GM03348 (cell line): ENCODE results near the gene CTRL.
"Not testable (repeated sequence)": the region's sequence is repeated elsewhere in the genome, so short reads cannot be mapped to it uniquely, and the experiment has no call there.

Experiments
- DNase-seq: peaks from one replicate; pipeline ENCODE4 v3.0.0; 2012; ENCODE audit warnings: low spot score

The CTRL gene

DNA sequence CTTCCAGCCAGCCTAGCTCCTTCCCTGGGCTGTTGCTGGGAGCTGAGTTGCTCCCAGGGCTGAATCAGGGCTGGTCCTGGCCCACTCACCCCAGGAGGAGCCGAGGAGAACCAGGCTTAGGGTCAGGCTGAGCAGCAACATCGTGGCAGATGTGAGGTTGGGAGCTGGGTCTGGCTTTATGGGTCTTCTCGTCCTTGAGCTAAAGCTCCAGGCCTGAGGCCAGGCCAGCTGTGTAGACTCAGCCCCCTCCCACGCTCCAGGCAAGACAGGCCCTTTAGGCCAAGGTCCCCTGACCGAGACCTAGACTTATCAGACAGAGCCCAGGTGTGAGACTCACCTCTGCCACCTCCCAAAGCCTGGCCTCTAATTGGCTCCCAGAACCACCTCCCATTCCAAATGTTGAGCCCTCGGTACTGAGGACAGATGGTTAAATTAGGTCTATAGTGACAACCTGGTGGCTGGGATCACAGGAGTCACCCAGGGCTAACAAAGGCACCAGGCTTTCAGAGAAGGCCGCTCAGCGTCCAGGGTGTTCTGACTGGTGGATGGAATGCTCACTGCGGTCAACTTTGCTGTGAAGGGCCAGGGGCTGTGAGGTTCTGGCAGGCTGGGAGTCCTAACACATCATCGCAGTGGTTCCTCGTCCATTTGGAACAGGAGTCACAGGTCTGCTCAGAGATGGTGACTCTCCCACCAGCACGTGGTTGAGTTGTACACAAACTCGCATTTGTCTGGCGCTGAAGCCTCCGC, at the start of gene CTRL:
TSS of gene CTRL (minus strand) at position 151 of the 750 bp plus-strand sequence. CDS start at position 141, 10 bp downstream.
- DNase-seq, result no peak

DNA sequence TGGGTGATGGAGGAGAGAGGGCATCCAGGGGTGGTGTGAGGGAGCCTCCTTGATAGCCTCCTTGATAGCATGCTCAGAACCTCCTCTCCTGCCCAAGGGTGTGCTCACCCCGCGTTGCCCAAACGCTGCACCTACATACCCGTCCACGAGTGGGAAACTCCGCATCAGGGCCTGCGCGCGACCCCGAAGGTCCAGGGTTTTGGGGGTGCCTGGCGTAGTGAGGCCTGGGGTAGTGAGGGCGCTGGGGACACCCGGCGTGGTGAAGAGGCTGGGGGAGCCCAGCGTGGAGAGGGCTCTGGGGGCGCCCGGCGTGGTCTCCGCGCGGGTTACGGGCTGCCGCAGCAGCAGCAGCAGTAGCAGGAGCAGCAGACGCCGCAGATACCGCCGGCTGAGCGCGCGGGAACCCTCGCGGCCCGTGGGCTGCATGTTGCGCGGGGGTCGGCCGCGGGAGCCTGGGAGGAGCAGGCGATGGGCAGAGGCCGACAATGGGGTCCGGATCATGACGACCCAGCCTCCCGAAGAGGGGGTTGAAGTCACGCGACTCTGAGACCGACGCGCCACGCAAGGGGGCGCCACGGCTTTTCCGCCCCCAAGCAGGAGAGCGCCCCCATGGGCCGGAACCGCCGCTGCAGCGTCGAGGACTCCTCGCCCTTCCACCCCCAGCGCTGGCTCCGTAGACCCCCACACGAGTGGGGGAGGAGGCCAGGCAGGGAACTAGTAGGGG, 48.5 kb upstream of the CTRL start, which contains the start of gene DPEP3:
TSS of gene DPEP3 (minus strand) at position 545 of the 724 bp plus-strand sequence. CDS start at position 426, 119 bp downstream.
- DNase-seq, result no peak

- DNase-seq, result no peak
Measured at GRCh38 chr16:67977469-67978227, 46.0 kb upstream of the CTRL start.

DNA sequence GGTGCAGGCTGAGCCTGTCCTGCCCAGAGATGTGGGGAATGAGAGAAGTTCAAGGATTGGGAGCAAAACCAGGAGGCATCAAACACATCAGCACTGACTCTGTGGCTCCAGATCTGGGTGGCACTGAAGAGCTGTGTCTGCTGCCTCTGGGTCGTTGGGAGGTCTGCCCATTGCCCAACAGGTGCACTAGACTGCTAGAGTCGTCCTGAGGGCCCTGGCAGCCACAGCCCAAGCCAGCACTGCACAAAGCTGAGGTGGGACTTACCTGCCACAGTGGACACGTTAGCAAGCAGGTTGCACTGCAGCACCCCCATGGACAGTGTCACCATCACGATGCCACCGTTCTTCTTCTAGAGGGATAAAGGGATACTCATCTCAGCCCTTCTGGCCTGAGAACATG, 45.3 kb upstream of the CTRL start:
- no peak for DNase-seq

GRCh38 chr16:67976205-67976604, 44.5 kb upstream of the CTRL start:
- DNase-seq, result no peak

- no peak for DNase-seq
Measured at GRCh38 chr16:67975321-67976105, 43.9 kb upstream of the CTRL start.

GRCh38 chr16:67972285-67972684, 40.6 kb upstream of the CTRL start:
- not testable (repeated sequence) for DNase-seq

DNA sequence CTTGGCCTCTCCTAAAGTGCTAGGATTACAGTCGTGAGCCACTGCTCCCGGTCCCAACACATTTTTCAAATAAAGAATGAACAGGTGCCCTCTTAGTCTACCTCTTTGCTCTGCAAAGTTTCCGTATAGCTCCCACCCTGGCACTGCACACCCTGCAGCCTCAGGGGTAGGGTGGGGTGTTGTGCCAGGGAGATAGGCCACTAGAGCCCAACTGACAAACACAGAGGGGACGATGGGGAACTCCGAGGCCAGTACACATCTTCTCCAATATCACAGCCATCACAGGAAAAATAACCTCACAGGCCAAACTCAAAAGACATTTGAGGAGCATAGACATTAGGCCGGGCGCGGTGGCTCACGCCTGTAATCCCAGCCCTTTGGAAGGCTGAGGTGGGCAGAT, 39.4 kb upstream of the CTRL start:
- DNase-seq, result no peak

DNA sequence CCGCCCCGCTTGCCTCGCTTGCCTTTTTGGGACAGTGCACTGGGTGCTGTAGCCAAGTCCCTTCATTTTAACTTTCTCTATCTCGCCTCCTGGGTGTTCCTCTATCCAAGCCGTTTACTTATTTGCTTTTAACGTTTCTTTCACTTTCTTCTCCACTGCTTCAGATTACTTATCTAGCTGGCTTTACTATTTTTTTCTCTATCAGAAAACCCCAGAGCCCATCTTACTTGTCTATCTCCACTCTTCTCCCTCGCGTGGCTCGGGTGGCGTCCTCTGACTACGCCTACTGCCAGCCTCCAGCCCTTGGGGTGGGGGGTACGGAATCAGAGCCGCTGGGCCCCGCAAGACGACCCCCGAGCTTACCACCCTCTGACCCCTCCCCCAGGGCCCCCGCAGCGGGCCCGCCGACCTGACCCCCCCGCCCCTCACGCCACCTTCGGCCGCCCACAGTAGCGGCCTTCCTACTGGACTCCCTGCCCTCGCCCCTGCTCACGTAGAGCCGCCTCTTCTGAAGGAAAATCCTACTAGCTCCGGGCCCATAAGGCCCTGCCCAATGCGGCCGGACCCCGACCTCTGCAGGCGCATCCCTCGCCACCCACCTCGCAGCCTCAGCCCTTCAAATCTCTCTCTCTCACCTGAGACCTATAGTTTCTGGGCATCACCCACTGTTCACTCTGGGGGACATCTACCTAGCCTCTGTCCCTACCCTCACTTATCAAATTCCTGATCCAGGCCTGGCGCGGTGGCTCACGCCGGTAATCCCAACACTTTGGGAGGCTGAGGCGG, 37.8 kb upstream of the CTRL start:
- no peak for DNase-seq

DNA sequence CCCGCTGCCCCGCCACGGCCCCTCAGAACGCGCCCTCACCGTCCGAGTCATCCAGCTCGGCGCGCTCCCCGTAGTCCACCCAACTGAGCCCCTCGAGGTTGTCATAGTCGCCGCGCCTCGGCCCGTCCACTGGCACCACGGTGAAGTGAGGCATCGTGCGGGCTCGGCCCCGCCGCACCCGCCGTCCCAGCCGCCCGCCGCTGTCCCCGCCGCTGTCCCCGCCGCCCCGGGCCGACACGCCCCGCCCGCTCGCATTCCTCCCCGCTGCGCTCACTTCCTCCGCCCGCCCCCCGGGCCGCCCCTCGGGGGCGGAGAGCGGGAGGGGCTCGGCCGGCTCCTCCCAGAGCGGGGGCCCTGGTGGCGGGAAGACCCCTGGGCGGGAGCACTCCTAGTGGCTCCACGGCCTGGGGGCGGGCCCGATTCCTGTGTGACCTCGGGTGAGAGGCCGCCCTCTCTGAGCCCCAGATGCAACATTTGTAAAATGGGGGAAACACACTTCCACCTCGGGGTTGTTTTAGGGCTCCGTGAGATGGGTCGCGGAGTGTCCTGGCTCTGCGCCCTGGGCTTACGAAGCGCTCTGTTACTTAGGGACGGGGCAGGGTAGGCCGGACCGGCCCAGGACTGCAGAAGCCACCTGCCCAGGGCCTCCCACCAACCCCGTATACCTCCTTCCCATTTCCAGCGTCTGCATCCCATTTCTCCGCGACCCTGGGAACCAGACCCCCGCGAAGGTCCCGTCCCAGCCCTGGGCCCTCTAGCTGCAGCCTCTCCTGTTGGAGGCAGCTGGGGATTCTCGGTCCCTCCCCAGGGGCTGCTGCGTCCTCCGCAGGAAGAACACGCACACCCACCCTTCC, 37.0 kb upstream of the CTRL start, which contains the start of gene SLC12A4:
TSS of gene SLC12A4 (minus strand) at position 238 of the 854 bp plus-strand sequence. CDS start at position 154, 84 bp downstream.
- peak; percentile 98 for DNase-seq

DNA sequence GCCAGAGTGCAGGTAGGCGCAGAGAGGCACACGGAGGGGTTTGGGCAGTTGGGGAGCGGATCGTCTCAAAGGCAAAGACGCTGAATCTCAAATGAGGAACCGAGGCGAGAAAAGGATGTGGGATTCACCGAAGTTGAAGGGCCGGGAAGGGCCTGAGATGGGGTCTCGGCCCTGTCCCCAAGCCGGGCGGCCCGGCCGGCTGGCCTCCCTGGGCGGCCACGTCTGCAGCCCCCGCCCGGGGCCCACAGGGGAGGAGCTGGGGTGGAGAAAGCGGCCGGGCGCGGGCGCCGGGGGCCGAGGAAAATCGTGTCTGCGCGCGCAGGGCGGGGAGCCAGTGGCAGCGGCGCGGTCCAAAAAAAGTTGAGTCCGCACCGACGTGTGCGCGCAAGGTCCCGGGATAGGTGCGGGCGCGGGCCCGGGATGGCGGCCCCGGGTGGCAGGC, 36.3 kb upstream of the CTRL start:
- DNase-seq, result peak; percentile 86

GRCh38 chr16:67967183-67967957, 35.7 kb upstream of the CTRL start:
- peak; percentile 31 for DNase-seq

GRCh38 chr16:67966549-67967182, 35.0 kb upstream of the CTRL start:
- peak; percentile 87 for DNase-seq

DNA sequence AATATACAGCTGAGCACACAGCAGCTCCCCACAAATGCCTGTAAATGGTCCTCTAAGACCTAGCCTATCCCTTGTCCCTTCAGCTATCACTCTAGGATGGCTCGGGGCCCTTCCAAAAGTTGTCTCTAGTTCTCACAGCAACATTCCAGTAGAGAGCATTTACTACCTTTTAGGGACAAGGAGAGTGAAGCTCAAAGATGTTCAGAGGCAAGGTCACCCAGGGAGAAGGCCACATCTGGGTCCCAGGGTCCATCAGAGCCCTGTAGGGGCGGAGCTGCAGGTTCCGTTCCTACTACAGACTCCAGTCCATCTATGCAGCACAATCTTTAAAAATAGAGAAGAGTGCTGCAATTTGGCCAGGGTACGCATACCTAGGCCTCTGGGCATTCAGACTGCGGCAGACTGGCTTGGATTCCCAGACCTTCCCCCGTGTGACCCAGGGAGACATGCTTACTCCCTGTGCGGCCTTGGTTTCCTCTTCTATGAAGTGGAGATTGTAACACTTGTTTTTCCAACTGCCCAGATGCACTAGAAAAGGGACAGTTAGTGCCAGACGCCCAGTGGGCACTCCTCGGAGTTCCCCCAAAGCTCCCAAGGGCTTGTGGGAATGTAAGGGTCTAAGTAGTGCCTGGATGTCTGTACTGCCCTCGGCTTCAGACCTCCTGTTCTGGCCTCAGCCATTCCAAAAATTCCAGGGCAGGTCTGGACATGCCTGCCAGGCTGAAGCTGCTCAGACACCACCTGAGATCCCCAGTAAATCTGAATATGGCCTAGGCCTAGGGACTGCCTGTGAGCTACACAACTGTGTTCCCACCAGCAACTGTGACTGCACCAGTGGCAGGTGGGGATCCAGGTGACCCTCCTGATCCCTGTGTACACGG, 34.2 kb upstream of the CTRL start:
- DNase-seq, result peak; percentile 32

DNA sequence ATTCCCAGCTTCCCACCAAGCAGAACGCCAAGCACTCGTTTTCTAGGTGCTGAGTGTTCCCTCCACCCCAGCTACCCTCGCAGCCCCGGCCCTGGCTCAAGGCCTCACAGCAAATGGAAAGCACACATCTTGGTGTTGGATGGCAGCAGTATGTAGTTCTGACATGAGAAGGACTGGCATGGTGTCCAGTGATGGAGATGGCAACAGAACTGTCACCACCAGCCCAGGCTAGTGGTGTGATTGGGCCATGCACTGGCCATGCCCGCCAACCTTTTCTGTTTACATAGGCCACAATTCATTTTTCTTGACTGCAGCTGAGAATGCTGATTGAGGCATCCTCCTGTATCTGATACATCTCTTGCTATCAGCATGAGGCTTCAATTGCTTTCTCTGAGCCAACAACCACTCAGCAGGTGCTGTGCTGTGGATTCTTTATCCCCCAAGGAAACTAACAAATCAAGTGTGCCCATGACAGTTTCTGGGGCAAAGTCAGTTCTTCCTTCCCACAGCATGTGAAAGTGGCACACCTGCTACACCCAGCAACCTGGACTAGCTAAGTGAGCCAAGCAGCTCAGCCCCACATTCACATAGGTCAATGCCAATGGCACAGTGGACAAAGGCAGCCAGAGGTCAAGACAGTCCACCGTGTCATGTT, 32.9 kb upstream of the CTRL start:
- DNase-seq, result no peak

DNA sequence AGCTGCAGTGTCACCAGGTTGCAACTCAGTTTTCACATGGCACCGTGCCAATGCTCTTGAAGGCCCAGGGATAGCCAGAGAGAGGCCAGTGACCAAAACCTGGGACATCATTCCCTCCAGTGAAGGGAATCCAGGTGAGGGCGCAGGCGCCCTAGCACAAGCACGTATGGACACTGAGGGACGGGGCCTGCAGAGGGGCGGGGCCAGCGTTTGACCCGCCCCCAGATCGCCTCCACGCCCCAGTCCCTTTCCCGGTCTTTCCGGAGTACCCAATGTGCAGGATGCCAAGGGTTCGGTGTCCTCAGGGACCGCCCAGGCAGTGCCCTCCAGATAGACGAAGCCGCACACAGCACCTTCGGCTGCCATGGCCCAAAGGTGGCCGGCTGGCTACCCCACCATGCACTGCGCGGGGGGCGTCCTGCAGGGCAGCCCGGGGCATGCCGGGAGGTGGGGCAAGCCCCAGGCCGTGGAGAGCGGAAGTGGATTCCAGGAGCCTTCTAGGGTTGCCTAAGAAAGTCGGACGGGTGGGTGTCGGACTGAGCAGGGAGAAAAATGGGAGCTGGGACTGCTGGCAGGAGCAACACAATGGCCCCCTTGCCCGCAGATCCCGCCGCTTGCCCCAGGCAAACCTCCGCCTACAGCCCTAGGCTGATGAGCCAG, 32.1 kb upstream of the CTRL start:
- no peak for DNase-seq
